Measurements from ENCODE around the gene MARK3.
A peak's percentile ranks its signal among the peaks of the same experiment; 100 is the strongest.

The MARK3 gene

DNA sequence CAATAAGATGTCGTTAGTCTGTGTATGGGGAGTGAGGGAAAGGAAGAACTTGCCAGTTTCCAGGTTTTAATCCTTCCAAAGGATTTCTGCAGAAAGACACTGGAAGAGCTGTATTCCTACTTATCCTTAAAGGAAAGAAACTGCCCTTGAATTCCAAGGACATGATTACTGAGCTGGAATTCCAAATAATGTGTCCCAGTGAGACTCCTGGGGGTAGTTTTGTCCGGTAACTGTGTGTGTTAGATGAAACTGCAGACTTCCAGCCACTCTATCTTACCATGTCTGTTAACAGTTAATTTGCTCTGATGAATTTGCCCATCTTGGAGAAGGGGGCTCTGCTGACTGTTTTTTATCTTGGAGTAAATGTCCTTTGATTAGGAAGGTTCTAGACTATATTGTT is 104.4 kb downstream of the MARK3 start:
- Histone ChIP-seq H3K36me3 (peaks cover 33% of the 10 kb centered on the region), H3K27ac (no peak overlapping the region), H3K27me3 (ENCODE audit: insufficient read depth, low read depth, severe bottlenecking) (no peaks in the 10 kb centered on the region), H3K9me3 (ENCODE audit: severe bottlenecking) (no peaks in the 10 kb centered on the region), H3K4me3 (ENCODE audit: low read depth, low read length) (no peak overlapping the region)
- TF ChIP-seq, protein P1, sequence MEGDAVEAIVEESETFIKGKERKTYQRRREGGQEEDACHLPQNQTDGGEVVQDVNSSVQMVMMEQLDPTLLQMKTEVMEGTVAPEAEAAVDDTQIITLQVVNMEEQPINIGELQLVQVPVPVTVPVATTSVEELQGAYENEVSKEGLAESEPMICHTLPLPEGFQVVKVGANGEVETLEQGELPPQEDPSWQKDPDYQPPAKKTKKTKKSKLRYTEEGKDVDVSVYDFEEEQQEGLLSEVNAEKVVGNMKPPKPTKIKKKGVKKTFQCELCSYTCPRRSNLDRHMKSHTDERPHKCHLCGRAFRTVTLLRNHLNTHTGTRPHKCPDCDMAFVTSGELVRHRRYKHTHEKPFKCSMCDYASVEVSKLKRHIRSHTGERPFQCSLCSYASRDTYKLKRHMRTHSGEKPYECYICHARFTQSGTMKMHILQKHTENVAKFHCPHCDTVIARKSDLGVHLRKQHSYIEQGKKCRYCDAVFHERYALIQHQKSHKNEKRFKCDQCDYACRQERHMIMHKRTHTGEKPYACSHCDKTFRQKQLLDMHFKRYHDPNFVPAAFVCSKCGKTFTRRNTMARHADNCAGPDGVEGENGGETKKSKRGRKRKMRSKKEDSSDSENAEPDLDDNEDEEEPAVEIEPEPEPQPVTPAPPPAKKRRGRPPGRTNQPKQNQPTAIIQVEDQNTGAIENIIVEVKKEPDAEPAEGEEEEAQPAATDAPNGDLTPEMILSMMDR (IDR thresholded peaks at IDR 0.05; ENCODE audit: low read depth, low read length), result no peak
- no peak for DNase-seq

DNA sequence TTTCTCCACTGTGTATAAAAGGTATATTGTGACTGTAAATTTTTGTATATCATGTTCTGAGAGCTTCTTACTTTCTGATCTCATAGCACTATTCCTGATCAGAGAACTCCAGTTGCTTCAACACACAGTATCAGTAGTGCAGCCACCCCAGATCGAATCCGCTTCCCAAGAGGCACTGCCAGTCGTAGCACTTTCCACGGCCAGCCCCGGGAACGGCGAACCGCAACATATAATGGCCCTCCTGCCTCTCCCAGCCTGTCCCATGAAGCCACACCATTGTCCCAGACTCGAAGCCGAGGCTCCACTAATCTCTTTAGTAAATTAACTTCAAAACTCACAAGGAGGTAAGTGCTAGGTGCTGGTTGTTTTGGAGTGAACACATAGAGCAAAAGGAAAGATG is 106.5 kb downstream of the MARK3 start:
- H3K9me3 ChIP-seq (ENCODE audit: severe bottlenecking), result no peaks in the 10 kb centered on the region
- no peak overlapping the region for H3K4me3 ChIP-seq (ENCODE audit: low read depth, low read length)
- no peaks in the 10 kb centered on the region for H3K27me3 ChIP-seq (ENCODE audit: insufficient read depth, low read depth, severe bottlenecking)
- no peak overlapping the region for H3K27ac ChIP-seq
- H3K36me3 ChIP-seq, result peaks cover 38% of the 10 kb centered on the region
- TF ChIP-seq, protein P1 (IDR thresholded peaks at IDR 0.05; ENCODE audit: low read depth, low read length), result no peak
- DNase-seq, result no peak

DNA sequence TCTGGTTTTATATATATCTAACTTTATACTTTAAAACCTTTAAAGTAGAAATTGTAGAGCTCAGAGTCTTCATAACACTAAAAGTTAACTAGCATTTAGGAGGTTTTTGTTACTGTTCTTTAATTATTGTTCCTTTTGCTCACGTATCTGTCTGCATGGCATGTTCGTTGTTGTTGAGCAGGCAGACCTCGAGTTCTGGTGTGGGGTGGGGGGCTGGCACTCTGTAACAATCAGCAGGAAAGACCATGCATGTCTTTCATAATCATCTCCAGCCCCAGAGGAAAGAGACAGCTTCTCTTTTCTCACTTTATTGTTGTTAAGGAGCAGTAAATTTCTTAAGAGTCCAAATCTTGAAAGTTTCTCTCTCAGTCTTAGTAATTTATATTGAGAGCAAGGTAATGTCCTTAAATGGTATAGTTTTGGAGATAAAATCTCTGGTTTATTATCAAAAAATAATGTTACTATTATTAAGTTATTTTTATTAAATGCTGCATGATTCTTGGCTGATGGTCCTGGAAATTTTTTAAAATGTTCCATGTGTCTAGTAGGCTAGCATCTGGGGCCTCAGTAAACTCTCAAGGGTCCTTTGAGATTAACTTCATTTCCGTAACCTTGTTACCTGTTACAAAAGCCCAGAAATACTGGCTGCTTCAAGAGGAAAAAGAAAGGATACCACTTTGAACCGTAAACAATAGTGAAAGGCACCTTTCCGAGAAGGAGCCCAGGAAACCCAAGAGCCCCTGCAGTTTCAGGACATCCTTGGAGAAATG is 107.1 kb downstream of the MARK3 start:
- Histone ChIP-seq H3K27me3 (ENCODE audit: insufficient read depth, low read depth, severe bottlenecking) (no peaks in the 10 kb centered on the region), H3K9me3 (ENCODE audit: severe bottlenecking) (no peaks in the 10 kb centered on the region), H3K27ac (no peak overlapping the region), H3K36me3 (peaks cover 37% of the 10 kb centered on the region), H3K4me3 (ENCODE audit: low read depth, low read length) (no peak overlapping the region)
- DNase-seq, result no peak
- TF ChIP-seq, protein P1 (IDR thresholded peaks at IDR 0.05; ENCODE audit: low read depth, low read length), result no peak

DNA sequence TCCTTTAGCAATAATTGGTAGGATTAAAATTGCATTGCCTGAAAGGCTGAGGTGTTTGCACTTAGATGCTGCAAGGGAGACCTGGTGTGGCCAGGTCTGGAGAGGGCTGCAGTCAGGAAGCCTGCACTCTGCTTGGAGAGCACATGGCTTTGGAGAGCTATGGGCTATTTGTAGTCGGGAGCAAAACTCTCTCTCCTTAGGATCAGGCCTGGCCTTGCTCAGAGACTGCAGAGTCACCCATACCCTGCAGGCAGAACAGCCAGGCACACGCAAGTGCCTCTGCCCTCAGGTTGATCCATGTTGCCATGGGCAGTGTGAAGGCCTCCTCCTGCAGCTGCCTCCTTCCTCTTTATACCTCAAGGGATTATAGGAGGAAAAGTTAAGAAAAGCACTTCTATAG is 110.6 kb downstream of the MARK3 start:
- peak overlapping the region; percentile 38 for H3K27ac ChIP-seq
- peaks cover 35% of the 10 kb centered on the region for H3K36me3 ChIP-seq
- no peaks in the 10 kb centered on the region for H3K27me3 ChIP-seq (ENCODE audit: insufficient read depth, low read depth, severe bottlenecking)
- TF ChIP-seq, protein P1 (IDR thresholded peaks at IDR 0.05; ENCODE audit: low read depth, low read length), result no peak
- H3K4me3 ChIP-seq (ENCODE audit: low read depth, low read length), result no peak overlapping the region
- DNase-seq, result peak; percentile 44
- no peaks in the 10 kb centered on the region for H3K9me3 ChIP-seq (ENCODE audit: severe bottlenecking)

DNA sequence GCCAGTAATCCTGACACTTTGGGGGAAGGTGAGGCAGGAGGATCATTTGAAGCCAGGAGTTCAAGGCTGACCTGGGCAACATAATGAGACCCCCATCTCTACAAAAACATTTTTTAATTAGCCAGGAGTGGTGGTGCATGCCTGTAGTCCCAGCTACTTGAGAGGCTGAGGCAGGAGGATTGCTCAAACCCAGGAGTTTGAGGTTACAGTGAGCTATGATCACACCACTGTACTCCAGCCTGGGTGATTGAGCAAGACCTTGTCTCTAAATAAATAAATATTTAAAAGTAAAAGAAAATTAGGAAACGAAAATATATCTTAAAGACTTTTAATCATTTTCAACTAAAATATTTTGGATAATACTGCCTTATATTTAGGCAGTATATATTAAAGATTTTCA is 111.6 kb downstream of the MARK3 start:
- H3K9me3 ChIP-seq (ENCODE audit: severe bottlenecking), result no peaks in the 10 kb centered on the region
- peaks cover 33% of the 10 kb centered on the region for H3K36me3 ChIP-seq
- no peaks in the 10 kb centered on the region for H3K27me3 ChIP-seq (ENCODE audit: insufficient read depth, low read depth, severe bottlenecking)
- no peak overlapping the region for H3K4me3 ChIP-seq (ENCODE audit: low read depth, low read length)
- DNase-seq, result no peak
- TF ChIP-seq, protein P1 (IDR thresholded peaks at IDR 0.05; ENCODE audit: low read depth, low read length), result no peak
- no peak overlapping the region for H3K27ac ChIP-seq

- H3K9me3 ChIP-seq (ENCODE audit: severe bottlenecking), result no peaks in the 10 kb centered on the region
- H3K27ac ChIP-seq, result 0 out of 2 replicates have a peak overlapping the region, but pooled peaks have one; percentile 38
- TF ChIP-seq, protein P1 (IDR thresholded peaks at IDR 0.05; ENCODE audit: low read depth, low read length), result no peak
- H3K4me3 ChIP-seq (ENCODE audit: low read depth, low read length), result no peak overlapping the region
- H3K27me3 ChIP-seq (ENCODE audit: insufficient read depth, low read depth, severe bottlenecking), result no peaks in the 10 kb centered on the region
- peaks cover 42% of the 10 kb centered on the region for H3K36me3 ChIP-seq
- DNase-seq, result no peak
Observed at GRCh38 chr14:103499709-103500108, 114.5 kb downstream of the MARK3 start.
